Upper lobe of right lung (tissue), 1 donor: ENCODE measurements around the gene FAM241A. TPM values are rescaled to one million over a fixed set of nuclear protein-coding genes. Genes with fewer than 3 reads are reported as not detected.

Experiments
- ATAC-seq: fragments of 200-7000 bp; cut with Tn5 transposase; one replicate; pipeline ENCODE4 v1.9.1; 2020; ENCODE audit warnings: mild to moderate bottlenecking, moderate library complexity
- DNase-seq: peaks from one replicate; pipeline ENCODE4 v3.0.0-alpha.2; 2020
- H3K27ac ChIP-seq: fragments of 200-600 bp; one replicate; pipeline ENCODE4 v1.8.0; 2022
- H3K27me3 ChIP-seq: fragments of 200-600 bp; one replicate; pipeline ENCODE4 v1.8.0; 2022; ENCODE audit warnings: mild to moderate bottlenecking
- H3K36me3 ChIP-seq: fragments of 200-600 bp; one replicate; pipeline ENCODE4 v1.8.0; 2022
- H3K4me1 ChIP-seq: fragments of 200-600 bp; one replicate; pipeline ENCODE4 v1.8.0; 2022
- H3K4me3 ChIP-seq: fragments of 200-600 bp; one replicate; pipeline ENCODE4 v1.8.0; 2022; ENCODE audit warnings: mild to moderate bottlenecking
- H3K9me3 ChIP-seq: fragments of 200-600 bp; one replicate; pipeline ENCODE4 v1.8.0; 2022
- intact Hi-C: fragments of 100-400 bp; cut with DNase I; formaldehyde crosslinking; loops from one replicate; pipeline ENCODE4 v1.11.0; 2022
- total RNA-seq: library from RNA; stranded (reverse); fragmentation: NEBNext Ultra II Directional; extraction: Animal tissue kit (Norgen Biotek cat#: 25700); gene quantifications from one replicate; pipeline ENCODE4 v1.2.1, GENCODE V29; 2021
- TF ChIP-seq, protein P1 (sequence below): fragments of 200-600 bp; IDR thresholded peaks from one replicate; pipeline ENCODE4 v1.8.0; 2022; ENCODE audit warnings: antibody characterized with exemption
- donor health status: DM: no; HTN: yes; CAD: no; lungs with severe emphysema.

FAM241A gene
- total RNA-seq, 1 donor from 2014 or later: 6.3 TPM

DNA sequence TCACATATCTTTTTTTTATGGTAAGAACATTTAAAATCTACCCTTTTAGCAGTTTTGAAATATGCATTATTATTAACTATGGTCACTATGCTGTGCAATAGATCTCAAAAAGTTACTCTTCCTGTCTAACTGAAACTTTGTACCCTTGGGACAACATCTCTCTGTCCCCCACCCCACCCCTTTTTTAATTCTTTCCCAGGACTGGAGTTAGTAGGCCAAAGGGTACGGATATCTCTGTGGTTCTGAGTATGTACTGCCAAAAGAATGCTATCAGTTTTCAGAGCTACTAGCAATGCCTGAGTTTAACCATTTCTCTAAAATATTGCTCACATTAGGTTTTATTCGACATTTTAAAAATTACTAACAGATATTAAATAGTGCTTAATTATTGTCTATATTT lies 4.7 kb upstream of the FAM241A start:
- H3K27me3 ChIP-seq: no peaks in the 10 kb centered on the region

DNA sequence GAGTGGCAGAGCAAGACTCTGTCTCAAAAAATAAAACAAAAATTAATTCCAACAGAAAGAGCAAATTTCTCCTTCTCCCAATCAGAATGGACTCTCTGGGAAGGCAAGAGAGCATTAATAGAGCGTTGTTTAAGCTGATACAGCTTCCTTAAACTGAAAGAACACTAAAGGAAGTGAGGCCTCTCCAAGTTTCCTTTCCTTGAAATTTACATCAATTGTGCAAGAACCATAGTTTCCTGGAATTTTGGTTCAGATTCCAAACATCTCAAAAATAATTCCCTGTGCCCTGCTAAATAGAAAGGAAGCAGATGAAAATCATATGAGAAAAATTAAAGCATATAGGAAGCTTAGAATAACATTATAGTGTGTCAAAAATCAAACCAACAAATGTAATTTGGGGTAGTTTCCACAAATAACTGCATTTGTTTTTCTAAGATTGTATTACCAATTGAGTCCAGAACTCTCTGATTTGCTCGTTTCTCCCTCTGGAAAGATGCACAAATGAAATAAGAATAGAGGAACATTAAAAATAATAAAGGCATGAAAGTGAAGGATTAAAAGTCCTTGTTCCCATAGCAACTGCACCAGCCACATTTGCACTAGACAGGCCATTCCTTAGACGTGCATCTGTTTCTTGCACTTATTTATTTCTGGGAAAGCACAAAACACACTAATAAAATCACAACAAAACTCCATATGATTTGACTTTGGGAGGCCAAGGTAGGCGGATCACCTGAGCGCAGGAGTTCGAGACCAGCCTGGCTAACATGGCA lies 3.7 kb upstream of the FAM241A start:
- Histone ChIP-seq H3K9me3 (no peaks in the 10 kb centered on the region), H3K27ac (peak overlapping the region; percentile 36), H3K27me3 (no peaks in the 10 kb centered on the region), H3K36me3 (no peaks in the 10 kb centered on the region), H3K4me1 (peaks cover 8% of the 10 kb centered on the region), H3K4me3 (no peak overlapping the region)
- no peak for ATAC-seq
- intact Hi-C loops: no loop called here
- DNase-seq: no peak
- TF ChIP-seq, protein P1, sequence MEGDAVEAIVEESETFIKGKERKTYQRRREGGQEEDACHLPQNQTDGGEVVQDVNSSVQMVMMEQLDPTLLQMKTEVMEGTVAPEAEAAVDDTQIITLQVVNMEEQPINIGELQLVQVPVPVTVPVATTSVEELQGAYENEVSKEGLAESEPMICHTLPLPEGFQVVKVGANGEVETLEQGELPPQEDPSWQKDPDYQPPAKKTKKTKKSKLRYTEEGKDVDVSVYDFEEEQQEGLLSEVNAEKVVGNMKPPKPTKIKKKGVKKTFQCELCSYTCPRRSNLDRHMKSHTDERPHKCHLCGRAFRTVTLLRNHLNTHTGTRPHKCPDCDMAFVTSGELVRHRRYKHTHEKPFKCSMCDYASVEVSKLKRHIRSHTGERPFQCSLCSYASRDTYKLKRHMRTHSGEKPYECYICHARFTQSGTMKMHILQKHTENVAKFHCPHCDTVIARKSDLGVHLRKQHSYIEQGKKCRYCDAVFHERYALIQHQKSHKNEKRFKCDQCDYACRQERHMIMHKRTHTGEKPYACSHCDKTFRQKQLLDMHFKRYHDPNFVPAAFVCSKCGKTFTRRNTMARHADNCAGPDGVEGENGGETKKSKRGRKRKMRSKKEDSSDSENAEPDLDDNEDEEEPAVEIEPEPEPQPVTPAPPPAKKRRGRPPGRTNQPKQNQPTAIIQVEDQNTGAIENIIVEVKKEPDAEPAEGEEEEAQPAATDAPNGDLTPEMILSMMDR: no peak

More for the DNA sequence above, 4.7 kb upstream of the FAM241A start:
- H3K36me3 ChIP-seq: no peaks in the 10 kb centered on the region
- H3K4me3 ChIP-seq: no peak overlapping the region
- TF ChIP-seq, protein P1: no peak
- no peaks in the 10 kb centered on the region for H3K9me3 ChIP-seq
- ATAC-seq (no peak), DNase-seq (no peak)
- intact Hi-C loops: no loop called here
- H3K4me1 ChIP-seq: peaks cover 8% of the 10 kb centered on the region
- H3K27ac ChIP-seq: peak overlapping the region; percentile 36

DNA sequence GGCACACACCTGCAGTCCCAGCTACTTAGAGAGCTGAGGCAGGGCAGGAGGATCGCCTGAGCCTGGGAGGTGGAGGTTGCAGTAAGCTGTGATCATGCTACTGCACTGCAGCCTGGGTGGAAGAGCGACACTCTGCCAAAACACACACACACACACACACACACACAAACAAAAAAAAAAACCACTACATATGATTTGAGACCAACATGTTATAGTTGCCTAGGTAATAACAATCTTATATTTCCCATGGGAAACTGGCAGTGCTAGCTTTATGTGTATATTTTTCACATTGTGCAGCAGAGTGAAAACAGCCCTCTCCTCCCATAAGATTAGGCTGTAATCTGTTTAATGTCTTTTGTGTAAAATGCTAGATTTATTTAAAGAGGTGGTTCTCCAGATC lies 3.1 kb upstream of the FAM241A start:
- Histone ChIP-seq H3K4me3 (no peak overlapping the region), H3K27me3 (no peaks in the 10 kb centered on the region), H3K4me1 (peaks cover 8% of the 10 kb centered on the region), H3K27ac (no peak overlapping the region), H3K9me3 (no peaks in the 10 kb centered on the region), H3K36me3 (no peaks in the 10 kb centered on the region)
- no peak for ATAC-seq
- DNase-seq: no peak
- TF ChIP-seq, protein P1: no peak
- intact Hi-C loops: no loop called here

DNA sequence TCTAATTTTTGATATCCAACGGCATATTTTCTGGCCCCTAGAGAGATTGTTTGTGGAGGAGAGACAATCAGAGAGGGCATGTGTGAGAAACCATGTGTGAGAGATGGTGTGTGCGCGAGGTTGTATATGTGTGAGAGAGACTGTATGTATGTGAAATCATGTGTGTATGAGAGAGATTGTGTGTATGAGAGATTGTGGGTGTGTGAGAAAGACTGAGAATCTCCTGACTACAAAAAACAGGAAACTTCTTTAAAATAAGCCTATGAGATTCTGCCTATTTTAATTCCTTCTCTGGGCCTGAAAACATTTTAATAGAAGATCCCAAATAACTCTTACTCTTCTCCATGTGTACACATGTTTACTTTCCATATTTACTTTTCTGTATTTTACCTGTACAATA lies 1.5 kb upstream of the FAM241A start:
- H3K9me3 ChIP-seq: no peaks in the 10 kb centered on the region
- no peak overlapping the region for H3K27ac ChIP-seq
- DNase-seq: no peak
- no peak for ATAC-seq
- H3K4me1 ChIP-seq: peaks cover 8% of the 10 kb centered on the region
- TF ChIP-seq, protein P1: no peak
- H3K36me3 ChIP-seq: no peaks in the 10 kb centered on the region
- intact Hi-C loops: no loop called here
- H3K27me3 ChIP-seq: no peaks in the 10 kb centered on the region
- H3K4me3 ChIP-seq: no peak overlapping the region

DNA sequence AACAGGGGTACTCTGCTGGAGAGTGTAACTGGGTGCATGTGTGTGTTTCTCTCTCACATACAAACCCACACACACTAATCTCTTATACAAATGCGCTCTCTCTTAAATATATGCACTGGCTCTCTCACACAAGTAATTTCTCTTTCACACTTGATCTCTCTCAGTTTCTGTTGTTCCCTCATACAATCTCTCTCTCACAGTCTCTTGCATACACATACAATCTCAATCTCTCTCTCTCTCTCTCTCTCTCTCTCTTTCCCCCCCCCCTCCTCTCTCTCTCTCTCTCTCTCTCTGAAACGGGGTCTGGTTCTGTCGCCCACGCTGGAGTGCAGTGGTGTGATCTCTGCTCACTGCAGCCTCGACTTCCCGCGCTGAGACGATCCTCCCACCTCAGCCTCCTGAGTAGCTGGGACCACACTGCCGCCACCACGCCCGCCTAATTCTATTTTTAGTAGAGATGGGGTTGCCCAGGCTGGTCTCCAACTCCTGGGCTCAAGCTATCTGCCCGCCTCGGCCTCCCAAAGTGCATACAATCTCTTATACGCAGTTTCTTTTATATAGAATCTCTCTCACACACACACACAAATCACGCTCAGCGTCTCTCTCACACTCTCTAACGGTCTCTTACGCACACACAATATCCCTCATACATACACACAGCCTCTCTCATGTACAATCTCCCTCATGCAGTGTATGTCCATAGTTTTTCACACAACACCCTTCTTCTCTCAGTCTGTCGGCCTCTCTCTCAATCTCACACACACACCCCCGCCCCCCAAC lies 518 bp upstream of the FAM241A start:
- H3K4me1 ChIP-seq: peaks cover 8% of the 10 kb centered on the region
- intact Hi-C loops: no loop called here
- no peaks in the 10 kb centered on the region for H3K27me3 ChIP-seq
- peak overlapping the region; percentile 88 for H3K27ac ChIP-seq
- no peak for ATAC-seq
- DNase-seq: no peak
- no peaks in the 10 kb centered on the region for H3K9me3 ChIP-seq
- peak overlapping the region; percentile 85 for H3K4me3 ChIP-seq
- TF ChIP-seq, protein P1: no peak
- no peaks in the 10 kb centered on the region for H3K36me3 ChIP-seq
